Esophagus squamous epithelium (tissue), 4 donors: ENCODE measurements around the gene NALF2.

Experiments
- POLR2A ChIP-seq, 4 donors: fragments of 450-650 bp; IDR thresholded peaks; one replicate each; pipeline ENCODE4 v1.6.1; 2017; ENCODE audit warnings: antibody characterized with exemption in 4 of 4, mild to moderate bottlenecking in 4 of 4, moderate library complexity in 3 of 4
- TF ChIP-seq, protein P1 (sequence below), 6 experiments: fragments of 450-650 bp in 4 of 6; fragments of 200-600 bp in 2 of 6; sonication (generic) in 2 of 6; IDR thresholded peaks; one replicate each; pipeline ENCODE4 v1.5.1; 2016 to 2019; ENCODE audit warnings: antibody characterized with exemption in 6 of 6, mild to moderate bottlenecking in 4 of 6, moderate library complexity in 4 of 6

DNA sequence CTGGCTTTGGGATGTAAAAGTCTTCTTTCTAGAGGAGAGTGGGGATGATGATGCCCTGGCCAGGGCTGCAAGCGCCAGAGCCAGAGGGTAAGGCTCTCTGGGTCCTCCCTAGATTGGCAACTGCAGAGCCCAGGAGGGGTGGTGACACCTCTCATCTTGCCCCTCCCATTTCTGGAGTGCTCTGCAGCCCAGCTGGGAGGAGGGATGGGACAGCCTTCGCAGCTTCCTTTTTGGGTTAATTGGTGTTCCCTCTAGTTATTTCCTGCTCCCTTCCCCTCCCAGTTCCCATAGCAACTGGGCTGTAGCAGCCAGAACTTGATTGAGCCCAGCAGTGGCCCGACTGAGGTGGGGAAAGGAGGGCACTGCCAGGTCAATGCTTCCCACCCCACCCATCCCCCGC lies 19.2 kb downstream of the NALF2 start:
- TF ChIP-seq, protein P1, sequence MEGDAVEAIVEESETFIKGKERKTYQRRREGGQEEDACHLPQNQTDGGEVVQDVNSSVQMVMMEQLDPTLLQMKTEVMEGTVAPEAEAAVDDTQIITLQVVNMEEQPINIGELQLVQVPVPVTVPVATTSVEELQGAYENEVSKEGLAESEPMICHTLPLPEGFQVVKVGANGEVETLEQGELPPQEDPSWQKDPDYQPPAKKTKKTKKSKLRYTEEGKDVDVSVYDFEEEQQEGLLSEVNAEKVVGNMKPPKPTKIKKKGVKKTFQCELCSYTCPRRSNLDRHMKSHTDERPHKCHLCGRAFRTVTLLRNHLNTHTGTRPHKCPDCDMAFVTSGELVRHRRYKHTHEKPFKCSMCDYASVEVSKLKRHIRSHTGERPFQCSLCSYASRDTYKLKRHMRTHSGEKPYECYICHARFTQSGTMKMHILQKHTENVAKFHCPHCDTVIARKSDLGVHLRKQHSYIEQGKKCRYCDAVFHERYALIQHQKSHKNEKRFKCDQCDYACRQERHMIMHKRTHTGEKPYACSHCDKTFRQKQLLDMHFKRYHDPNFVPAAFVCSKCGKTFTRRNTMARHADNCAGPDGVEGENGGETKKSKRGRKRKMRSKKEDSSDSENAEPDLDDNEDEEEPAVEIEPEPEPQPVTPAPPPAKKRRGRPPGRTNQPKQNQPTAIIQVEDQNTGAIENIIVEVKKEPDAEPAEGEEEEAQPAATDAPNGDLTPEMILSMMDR (IDR thresholded peaks at IDR 0.05), result no peak
- no peak for TF ChIP-seq POLR2A (IDR thresholded peaks at IDR 0.05)
